ENCODE results near the gene OR2H2.

The OR2H2 gene

DNA sequence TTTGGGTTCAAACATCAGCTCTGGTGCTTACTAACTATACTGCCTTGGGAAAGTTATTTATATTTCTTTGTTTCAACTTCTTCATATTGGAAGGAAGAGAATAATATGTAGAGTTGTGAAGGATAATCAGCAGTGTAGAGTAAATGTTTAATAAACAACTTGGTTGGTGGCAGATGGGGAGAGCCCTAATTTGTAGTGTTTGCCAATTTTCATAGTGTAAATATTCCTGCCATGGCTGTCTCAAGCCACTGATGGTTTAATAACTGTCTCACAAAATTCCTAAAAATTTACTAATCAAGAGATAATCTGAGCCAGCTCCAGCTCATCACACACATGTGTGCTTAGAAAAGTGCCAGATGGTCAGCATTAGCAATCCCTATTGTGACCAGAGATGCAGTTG, at the start of gene OR2H2:
Gene OR2H2, plus strand, starts transcription at position 301 of the 400 bp plus-strand sequence. CDS start 2,824 bp downstream, outside the sequence.
- DNase-seq = no peak

DNA sequence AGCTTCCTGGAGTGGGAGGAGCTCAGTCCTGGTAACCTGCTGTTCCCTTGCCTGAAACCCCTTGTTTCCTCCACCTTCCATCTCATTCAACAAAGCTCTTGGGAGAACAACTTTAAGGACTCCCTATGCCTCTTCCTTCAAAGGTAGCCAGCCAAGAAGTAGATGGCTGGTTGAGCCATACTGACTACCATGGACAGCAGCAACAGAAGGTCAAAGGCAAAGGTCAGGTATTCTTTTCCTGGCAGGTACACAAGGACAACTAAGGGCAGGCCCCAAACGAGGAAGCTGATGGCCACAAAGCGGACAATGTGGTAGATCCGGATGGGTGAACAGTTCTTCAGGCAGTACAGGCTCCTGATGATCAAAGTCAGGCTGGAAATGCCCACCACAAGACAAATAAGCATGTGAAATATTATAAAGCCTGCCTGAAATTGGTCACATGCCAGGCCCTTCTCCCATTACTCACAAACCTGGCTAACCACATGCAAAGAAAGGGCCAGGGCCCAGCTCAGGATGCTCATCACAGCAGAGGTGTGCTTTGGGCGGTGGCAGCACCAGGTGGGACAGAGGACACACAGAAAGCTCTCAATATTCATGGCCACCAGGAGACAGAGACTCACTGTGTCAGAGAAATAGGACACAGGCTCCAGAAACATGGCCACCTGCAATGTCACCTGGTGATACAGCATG, 47.1 kb upstream of the OR2H2 start:
- no peak for DNase-seq

DNA sequence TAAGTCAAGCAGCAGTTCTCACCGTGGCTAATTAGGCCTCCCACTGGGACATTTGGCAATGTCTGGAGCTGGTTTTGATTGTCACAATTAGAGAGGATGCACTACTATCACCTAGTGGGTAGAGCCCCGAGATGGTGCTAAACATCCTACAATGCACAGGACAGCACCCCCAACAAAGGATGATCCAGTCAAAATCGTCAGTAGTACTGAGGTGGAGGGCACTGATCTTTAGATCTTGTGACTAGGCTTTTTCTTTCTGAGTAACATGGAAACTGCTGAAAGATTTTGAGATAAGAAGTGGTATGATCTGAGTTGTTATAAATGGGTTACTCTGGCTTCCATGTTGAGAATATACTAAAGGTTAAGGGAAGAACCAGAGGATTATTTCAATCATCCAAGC, 37.3 kb upstream of the OR2H2 start:
- no peak for DNase-seq

DNA sequence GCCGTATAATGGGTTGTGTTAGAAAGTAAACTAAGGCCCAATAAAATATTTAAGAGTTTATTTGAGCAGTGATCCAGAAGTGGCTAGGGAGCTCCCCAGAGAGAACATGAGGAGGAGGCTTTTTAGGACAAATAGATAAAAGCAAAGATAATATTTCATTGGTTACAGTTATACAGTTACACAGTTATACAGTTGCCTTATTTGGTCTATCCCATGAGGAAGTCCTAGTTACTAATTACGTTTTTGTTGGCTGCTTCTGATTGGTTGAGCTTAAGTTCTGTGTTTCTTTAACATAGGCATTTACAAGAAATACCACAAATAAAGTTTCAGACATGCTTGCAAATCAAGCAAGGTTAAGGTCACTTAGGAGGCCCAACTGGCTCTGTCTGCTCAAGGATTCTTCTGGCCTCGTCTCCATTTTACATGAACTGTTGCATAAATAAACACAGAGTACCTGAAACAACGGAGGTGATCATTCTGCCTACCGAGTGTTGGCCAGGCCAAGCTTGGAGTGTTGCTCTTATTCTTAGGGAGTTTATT, 32.3 kb upstream of the OR2H2 start:
- DNase-seq = peak; percentile 33

DNA sequence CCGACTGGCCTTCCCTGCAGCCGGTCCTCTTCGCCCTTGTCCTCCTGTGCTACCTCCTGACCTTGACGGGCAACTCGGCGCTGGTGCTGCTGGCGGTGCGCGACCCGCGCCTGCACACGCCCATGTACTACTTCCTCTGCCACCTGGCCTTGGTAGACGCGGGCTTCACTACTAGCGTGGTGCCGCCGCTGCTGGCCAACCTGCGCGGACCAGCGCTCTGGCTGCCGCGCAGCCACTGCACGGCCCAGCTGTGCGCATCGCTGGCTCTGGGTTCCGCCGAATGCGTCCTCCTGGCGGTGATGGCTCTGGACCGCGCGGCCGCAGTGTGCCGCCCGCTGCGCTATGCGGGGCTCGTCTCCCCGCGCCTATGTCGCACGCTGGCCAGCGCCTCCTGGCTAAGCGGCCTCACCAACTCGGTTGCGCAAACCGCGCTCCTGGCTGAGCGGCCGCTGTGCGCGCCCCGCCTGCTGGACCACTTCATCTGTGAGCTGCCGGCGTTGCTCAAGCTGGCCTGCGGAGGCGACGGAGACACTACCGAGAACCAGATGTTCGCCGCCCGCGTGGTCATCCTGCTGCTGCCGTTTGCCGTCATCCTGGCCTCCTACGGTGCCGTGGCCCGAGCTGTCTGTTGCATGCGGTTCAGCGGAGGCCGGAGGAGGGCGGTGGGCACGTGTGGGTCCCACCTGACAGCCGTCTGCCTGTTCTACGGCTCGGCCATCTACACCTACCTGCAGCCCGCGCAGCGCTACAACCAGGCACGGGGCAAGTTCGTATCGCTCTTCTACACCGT, 31.5 kb upstream of the OR2H2 start:
- no peak for DNase-seq

DNA sequence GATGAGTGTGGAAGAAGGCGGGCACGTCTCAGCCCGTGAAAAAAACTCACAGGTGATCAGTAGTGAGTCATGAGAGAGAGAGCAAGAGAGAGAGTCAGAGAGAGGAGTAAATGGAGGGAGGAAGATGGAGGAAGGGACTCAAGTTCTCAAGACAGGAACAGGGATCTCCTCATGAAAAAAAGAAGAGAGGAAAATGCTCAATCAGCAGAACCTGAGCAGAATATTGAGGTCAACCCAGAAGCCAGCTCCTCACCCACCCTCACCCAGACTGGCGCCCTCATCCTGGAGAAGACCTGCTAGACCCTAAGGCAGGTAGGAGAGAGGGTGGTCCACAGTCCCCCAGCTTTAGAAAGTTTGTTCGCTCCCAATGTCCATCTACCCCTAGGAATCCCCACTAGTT, 30.2 kb upstream of the OR2H2 start:
- DNase-seq = no peak

DNA sequence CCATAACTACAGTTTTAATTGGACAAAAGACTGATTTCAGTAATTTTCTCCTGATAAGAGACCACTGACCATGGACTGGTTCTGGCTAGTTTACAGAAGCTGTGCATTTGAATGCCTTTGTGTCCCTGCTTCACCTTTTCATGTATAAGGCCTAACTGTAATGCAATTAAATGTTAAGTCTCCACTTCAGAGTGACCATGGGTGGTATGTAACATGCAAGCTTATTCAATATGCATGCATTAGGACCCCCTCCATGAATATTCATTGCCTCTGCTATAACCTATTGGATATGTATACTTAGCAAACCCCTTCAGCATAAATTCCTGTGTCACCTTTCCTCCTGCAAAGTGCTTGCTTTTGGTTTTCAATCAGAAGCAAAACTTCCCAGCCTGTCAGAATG, 27.6 kb upstream of the OR2H2 start:
- DNase-seq = no peak

DNA sequence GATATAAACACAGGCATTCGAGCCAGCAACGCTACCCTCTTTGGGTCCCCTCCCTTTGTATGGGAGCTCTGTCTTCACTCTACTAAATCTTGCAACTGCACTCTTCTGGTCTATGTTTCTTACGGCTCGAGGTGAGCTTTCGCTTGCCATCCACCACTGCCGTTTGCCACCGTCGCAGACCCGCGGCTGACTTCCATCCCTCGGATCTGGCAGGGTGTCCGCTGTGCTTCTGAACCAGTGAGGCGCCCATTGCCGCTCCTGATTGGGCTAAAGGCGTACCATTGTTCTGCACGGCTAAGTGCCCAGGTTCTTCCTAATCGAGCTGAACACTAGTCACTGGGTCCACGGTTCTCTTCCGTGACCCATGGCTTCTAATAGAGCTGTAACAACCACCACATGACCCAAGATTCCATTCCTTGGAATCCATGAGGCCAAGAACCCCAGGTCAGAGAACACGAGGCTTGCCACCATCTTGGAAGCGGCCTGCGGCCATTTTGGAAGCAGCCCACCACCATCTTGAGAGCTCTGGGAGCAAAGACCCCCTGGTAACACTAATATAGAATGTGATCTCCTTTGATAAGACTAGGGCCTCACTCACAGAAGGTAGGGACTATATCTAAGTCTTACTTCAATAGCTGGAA, 26.4 kb upstream of the OR2H2 start:
- no peak for DNase-seq

DNA sequence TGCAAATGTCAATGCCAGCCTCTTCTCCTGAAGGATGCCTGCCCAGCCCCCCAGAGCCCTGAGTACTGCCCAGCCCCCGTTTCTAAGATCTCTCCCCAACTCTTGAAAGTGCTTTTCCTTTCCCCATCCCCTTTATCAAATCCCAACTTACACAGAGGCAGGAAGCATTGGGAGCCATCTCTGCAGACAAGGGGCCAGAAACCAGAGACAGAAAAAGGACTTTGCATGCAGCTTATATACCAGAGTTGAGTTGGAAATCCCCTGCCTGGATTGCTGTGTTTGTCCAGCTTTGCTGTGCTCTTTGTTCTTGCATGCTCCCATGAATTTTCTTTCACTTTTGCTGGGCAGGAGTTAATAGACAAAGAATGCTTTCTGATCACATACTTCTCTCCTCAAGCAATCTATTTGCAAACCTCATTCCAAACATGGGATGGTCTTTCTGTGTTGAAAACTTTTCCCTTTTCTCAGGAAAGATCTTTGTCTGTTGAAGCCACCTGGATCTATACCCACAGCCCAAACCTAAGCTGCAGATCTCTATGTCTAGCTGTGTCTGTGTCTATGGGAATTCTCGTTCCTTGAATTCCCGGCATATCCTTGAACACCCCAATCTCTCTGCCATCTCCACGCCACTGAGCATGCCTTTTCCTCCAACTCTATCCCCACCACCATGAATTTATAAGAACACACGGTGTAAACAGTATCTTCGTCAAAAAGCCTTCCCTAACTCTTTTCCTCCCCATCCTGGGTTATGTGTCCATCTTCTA, 25.2 kb upstream of the OR2H2 start, which contains the start of gene UBD:
Gene UBD, minus strand, starts transcription at position 209 of the 764 bp plus-strand sequence. Its CDS starts 31 bp downstream, at position 178.
- no peak for DNase-seq

DNA sequence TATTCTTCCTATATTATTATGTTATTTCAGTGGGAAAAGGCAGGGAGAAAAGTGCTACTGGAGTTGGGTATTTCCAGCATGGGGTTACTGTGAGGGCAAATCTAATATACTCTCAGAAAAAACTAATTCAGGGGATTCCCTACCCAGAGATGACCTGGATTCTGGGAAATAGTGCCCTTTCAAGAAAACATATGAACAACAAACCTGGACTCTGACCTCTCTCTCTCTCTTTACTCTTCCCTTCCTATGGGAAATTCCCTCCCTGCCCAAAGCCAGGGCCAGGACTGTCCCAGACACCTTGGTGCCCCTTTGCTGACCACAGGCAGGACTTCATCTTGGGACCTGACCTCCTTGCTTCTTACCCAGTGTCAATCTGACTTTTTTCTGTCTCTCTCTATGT, 23.8 kb upstream of the OR2H2 start:
- DNase-seq = no peak

DNA sequence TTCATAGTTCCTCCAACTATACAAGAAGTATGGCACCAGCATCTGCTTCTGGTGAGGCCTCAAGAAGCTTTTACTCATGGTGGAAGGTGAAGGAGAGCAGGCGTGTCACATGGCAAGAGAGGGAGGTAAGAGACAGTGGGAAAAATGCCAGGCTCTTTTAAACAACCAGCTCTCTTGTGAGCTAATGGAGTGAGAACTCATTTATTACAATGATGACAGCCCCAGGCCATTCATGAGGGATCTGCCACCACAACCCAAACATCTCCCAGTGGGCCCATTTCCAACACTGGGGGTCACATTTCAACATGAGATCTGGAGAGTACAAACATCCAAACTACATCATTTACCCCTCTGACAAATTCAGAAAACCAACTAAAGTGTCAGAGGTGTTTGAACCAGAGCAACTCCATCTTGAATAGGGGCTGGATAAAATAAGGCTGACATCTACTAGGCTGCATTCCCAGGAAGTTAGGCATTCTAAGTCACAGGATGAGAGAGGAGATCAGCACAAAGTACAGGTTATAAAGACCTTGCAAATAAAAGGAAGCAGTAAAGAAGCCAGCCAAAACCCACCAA, 23.2 kb upstream of the OR2H2 start:
- DNase-seq = no peak

DNA sequence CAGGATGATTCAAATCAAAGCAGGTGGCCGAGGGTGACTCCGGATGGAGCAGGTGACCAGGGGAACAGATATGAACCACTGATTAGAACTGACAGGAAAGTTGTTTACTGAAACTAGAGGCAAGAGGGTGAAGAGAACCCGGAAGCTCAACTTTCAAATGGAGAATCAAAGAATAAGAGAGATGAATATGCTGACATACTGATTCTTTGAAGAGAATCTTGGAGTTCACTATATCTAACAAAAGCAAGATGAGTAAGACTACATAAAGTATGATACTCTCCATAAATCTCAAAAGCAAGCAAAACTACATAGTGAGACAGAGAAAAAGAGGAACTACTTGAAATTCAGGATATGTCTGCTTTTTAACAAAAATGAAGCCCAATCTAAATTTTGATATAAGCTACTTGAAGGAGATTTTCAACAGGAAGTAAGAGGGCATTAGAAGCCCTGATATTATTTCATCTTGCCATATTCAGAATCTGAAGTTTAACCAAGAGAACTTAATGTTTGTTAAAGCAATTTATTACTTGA, 21.4 kb upstream of the OR2H2 start:
- DNase-seq = no peak

DNA sequence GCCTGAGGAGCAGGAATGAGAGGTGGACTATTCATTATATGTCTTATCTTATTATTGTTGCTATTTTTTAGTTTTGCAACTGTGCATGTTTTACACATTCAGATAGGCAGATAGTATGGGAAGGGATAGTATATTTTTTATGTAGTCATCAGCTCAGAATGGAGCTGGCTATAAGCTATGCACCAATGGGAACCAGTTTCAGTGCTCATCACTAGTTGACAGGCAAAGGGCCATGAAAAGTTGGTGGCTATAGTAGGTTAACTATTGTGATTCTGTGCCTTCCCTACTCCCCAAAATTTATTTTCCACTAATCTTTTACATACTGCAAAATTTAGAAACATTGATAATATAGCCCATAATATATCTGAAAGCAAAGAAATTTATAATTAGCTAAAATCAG, 20.0 kb upstream of the OR2H2 start:
- DNase-seq = no peak

DNA sequence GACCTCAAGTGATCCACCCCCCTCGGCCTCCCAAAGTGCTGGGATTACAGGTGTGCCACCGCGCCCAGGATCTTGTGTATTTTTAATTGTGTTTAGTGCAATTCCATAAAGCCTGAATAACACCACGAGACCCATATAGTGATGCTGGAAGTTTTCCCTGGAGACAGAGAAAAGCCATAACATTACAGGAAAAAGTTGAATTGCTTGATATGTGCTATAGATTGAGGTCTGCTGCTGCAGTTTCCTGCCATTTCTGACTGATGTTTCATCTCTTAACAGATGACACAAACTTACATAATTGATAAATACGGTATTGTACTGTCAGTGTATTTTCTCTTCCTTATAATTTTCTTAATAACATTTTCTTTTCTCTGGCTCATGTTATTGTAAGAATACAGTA, 18.1 kb upstream of the OR2H2 start:
- no peak for DNase-seq

DNA sequence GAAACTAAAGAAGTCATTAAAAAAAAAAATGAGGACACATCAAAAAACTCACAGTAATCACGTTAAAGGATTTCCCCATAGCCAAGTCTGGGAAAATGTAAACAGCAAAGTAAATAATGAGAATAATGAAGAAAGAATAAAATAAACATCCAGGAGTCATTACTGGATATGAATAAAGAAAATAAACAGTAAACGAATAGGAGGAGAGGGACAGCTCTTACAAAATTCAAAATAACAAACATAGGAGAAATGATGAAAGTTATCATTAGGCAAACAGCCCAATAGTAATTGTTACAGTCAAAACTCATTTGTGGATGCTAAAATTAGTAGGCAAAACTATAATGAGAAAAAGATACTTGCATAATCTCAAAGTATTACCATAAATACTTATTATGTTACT, 17.4 kb upstream of the OR2H2 start:
- no peak for DNase-seq

DNA sequence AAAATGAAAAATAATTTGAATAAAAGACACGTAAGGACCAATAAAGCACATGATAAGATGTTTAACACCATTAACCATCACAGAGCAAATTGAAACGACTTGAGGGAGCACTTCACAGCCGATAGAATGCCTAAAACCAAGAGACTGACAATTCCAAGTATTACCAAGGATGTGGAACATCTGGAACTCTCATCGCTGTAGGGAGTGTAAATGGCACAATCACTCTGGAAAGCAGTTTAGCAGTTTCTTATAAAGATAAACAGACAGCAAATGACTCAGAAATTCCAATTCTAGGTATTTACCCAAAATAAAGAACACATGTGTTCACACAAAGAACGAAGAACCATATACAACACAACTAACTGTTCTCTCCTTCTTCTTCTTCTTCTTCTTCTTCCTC, 16.9 kb upstream of the OR2H2 start:
- DNase-seq = no peak

DNA sequence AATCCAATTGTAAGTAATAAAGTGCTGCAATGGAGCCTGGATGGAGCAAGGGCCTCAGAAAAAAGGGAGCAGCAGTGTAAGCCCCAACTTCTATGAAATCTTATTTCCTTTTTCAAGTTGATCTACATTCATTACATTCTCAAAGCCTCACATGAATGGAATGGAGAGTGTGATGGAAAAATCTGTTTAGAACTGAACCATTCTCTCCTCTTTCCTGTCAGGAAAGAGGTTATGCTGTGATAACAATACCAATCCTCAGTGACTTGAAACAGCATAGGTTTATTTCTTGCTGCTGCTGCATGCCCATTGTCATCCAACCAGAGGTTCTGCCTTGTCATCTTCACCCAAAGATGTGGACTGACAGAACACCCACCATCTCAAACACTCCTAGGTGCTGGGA, 8.9 kb upstream of the OR2H2 start:
- no peak for DNase-seq

DNA sequence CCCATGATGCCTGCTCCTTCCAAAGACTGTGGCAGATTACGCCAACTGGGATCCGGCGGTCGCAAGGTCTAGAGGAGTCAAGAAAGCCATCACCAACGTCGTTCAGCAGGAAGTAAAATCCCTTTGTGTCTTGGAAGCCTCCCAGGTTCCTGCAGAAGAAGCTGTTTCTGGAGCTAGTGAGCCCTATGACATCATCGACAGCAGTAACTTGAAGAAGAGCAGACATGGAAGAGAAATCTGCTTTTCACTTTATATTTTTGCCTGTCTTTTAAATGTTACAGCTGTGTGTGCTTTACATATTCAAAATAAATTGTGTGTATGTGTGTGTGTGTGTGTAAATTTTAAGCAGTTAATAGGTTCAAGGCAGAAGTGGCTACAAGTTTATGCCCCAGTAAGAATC, 7.4 kb upstream of the OR2H2 start:
- no peak for DNase-seq

DNA sequence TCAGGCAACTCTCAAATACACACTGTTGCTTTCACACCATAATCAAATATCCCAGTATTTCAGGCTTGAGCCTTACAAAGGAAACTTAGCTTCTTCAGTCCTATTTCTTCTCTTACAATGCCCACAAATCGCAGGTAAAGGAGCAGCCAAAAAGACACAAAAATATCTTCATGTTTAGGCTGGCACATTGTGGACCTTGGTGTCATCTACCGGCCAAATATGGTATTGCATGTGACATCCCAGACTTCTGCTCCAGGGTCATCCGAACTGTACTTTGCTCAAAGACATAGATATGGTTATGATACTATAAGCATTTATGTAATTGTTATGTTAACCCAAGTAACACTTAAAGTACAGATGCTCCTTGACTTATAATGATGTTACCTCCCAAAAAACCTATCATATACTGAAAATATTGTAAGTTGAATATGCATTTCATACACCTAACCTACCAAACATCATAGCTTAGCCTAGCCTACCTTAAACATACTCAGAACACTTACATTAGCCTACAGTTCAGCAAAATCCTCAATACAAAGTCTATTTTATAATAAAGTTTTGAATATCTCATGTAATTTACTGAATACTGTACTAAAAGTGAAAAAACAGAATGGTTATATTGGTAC, 4.6 kb downstream of the OR2H2 start:
- peak; percentile 59 for DNase-seq

DNA sequence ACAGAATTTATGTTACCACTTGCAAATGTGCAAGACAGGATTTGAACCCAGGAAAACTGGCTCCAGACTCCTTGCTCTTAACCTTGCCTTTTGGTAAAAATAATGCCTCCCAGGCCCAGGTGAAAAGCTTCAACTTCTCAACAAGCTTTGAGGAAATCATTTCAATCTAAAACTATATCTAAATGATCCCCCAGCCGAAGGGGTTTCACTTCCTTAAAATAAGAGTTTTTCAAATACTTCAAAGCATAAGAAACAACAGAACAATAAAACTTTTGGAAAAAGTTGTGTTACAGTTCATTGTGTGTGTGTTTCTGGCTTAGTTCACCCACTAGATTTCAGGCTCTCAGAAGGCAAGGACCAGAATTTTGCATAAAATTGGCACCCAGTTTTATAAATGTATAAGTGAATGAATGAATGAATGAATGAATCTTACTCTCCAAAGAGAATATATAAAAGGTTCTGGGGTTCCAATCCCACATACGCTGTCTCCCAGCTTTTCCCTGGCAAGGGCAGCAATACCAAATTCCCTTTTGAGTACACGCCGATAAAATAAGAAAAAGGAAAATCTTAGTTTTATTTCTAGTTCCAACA, 5.4 kb downstream of the OR2H2 start:
- no peak for DNase-seq

DNA sequence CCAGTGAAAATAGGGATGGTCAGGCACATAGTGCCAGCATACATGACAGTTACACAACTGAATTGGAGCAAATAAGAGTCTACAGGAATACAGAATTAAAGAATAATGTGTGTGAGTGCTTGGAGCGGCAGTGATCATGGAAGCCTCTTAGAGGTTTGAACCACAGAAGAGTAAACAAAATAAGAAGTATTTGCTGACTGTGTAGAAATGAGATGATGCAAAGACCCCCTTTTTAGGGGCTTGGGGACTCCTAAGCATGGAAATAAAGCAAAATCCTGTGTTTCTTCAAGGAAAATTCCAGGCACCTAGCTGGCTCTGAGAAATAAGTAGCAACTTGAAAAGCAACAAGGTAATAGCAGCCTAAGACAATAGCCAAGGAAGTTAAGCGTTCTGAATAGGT, 6.8 kb downstream of the OR2H2 start:
- no peak for DNase-seq

Measured in kidney glomerular epithelial cell (primary cell).